ENCODE measurements around the gene ADAM10.
A peak's percentile ranks its signal among the peaks of the same experiment; 100 is the strongest.

The ADAM10 gene

GRCh38 chr15:58779554-58779953 lies 30.0 kb upstream of the ADAM10 start:
- H3K27ac ChIP-seq, result no peak overlapping the region
- no peak for TF ChIP-seq CTCF (IDR thresholded peaks at IDR 0.05)
- no peak for TF ChIP-seq ZFX (IDR thresholded peaks at IDR 0.05; ENCODE audit: borderline replicate concordance)

- no peak for TF ChIP-seq CTCF (IDR thresholded peaks at IDR 0.05)
- TF ChIP-seq ZFX (IDR thresholded peaks at IDR 0.05; ENCODE audit: borderline replicate concordance), result no peak
- H3K27ac ChIP-seq, result no peak overlapping the region
Observed at GRCh38 chr15:58777107-58777506, 27.6 kb upstream of the ADAM10 start.

- TF ChIP-seq ZFX (IDR thresholded peaks at IDR 0.05; ENCODE audit: borderline replicate concordance) (no peak), CTCF (IDR thresholded peaks at IDR 0.05) (no peak)
- H3K27ac ChIP-seq, result no peak overlapping the region
Observed at GRCh38 chr15:58775402-58775801, 25.9 kb upstream of the ADAM10 start.

GRCh38 chr15:58773024-58773423 lies 23.5 kb upstream of the ADAM10 start:
- H3K27ac ChIP-seq, result no peak overlapping the region

GRCh38 chr15:58771621-58772250 lies 22.2 kb upstream of the ADAM10 start:
- peak overlapping the region; percentile 92 for H3K27ac ChIP-seq
- TF ChIP-seq CTCF (IDR thresholded peaks at IDR 0.05), result no peak
- TF ChIP-seq ZFX (IDR thresholded peaks at IDR 0.05; ENCODE audit: borderline replicate concordance), result no peak

More at GRCh38 chr15:58773024-58773423, 23.5 kb upstream of the ADAM10 start:
- no peak for TF ChIP-seq CTCF (IDR thresholded peaks at IDR 0.05)

- peak within 1 kb of the TSS; percentile 92 for H3K27ac ChIP-seq
Observed at GRCh38 chr15:58770857-58771620, 21.5 kb upstream of the ADAM10 start, which contains the start of gene MINDY2. TSS of gene MINDY2 (plus strand) at chr15:58771302. CDS start at chr15:58771396, 94 bp downstream.

More at GRCh38 chr15:58770857-58771620, 21.5 kb upstream of the ADAM10 start, which contains the start of gene MINDY2:
- TF ChIP-seq ZFX (IDR thresholded peaks at IDR 0.05; ENCODE audit: borderline replicate concordance), result no peak
- TF ChIP-seq CTCF (IDR thresholded peaks at IDR 0.05), result peak; percentile 54
